ENCODE results near the gene CAMTA1. TPM values are rescaled to one million over a fixed set of nuclear protein-coding genes. Genes with fewer than 3 reads are reported as not detected.

CAMTA1 gene
- total RNA-seq, 1 donor from 2014 or later, result 62.9 TPM

- Histone ChIP-seq H3K27ac (no peak overlapping the region), H3K4me1 (no peaks in the 10 kb centered on the region), H3K36me3 (no peaks in the 10 kb centered on the region), H3K4me3 (no peak overlapping the region), H3K9me3 (no peaks in the 10 kb centered on the region), H3K27me3 (no peaks in the 10 kb centered on the region)
- TF ChIP-seq POLR2A (IDR thresholded peaks at IDR 0.05), result no peak
- no peak for TF ChIP-seq POLR2AphosphoS5 (IDR thresholded peaks at IDR 0.05; ENCODE audit: insufficient read depth in 1 of 2, low read depth in 1 of 2)
- no peak for TF ChIP-seq CTCF (IDR thresholded peaks at IDR 0.05)
- intact Hi-C loops (cut with DNase I), result no loop called here
- DNase-seq (ENCODE audit: extremely low spot score in 2 of 2), result no peak
These were observed 734.7 kb downstream of the CAMTA1 start for GRCh38 chr1:7519861-7520395.

GRCh38 chr1:7520496-7520895, 735.2 kb downstream of the CAMTA1 start:
- no peak overlapping the region for H3K27ac ChIP-seq
- H3K9me3 ChIP-seq, result no peaks in the 10 kb centered on the region
- H3K4me3 ChIP-seq, result no peak overlapping the region
- intact Hi-C loops (cut with DNase I), result no loop called here
- H3K4me1 ChIP-seq, result no peaks in the 10 kb centered on the region
- H3K36me3 ChIP-seq, result no peaks in the 10 kb centered on the region
- H3K27me3 ChIP-seq, result no peaks in the 10 kb centered on the region
- DNase-seq (ENCODE audit: extremely low spot score in 2 of 2), result no peak
- no peak for TF ChIP-seq POLR2A (IDR thresholded peaks at IDR 0.05)
- TF ChIP-seq POLR2AphosphoS5 (IDR thresholded peaks at IDR 0.05; ENCODE audit: insufficient read depth in 1 of 2, low read depth in 1 of 2), result no peak
- TF ChIP-seq CTCF (IDR thresholded peaks at IDR 0.05), result no peak

GRCh38 chr1:7524341-7525337, 739.4 kb downstream of the CAMTA1 start:
- intact Hi-C loops (cut with DNase I), result no loop called here

GRCh38 chr1:7525338-7526063, 740.2 kb downstream of the CAMTA1 start:
- no peak overlapping the region for H3K27ac ChIP-seq
- H3K4me1 ChIP-seq, result no peaks in the 10 kb centered on the region
- no peaks in the 10 kb centered on the region for H3K27me3 ChIP-seq
- no peaks in the 10 kb centered on the region for H3K36me3 ChIP-seq
- no peaks in the 10 kb centered on the region for H3K9me3 ChIP-seq
- TF ChIP-seq POLR2A (IDR thresholded peaks at IDR 0.05) (no peak), CTCF (IDR thresholded peaks at IDR 0.05) (no peak)
- no peak overlapping the region for H3K4me3 ChIP-seq
- DNase-seq (ENCODE audit: extremely low spot score in 2 of 2), result no peak
- intact Hi-C loops (cut with DNase I), result no loop called here

More at GRCh38 chr1:7524341-7525337, 739.4 kb downstream of the CAMTA1 start:
- Histone ChIP-seq H3K4me3 (no peak overlapping the region), H3K27ac (no peak overlapping the region), H3K4me1 (no peaks in the 10 kb centered on the region), H3K27me3 (no peaks in the 10 kb centered on the region), H3K9me3 (no peaks in the 10 kb centered on the region), H3K36me3 (no peaks in the 10 kb centered on the region)
- DNase-seq (ENCODE audit: extremely low spot score in 2 of 2), result no peak
- TF ChIP-seq POLR2A (IDR thresholded peaks at IDR 0.05) (no peak), POLR2AphosphoS5 (IDR thresholded peaks at IDR 0.05; ENCODE audit: insufficient read depth in 1 of 2, low read depth in 1 of 2) (no peak), CTCF (IDR thresholded peaks at IDR 0.05) (no peak)
